Stimulated activated CD4-positive, alpha-beta T cell treated with anti-CD3 and anti-CD28 coated beads, Interleukin-2, amount 100 ng/mL, for 4 hours (primary cell): ENCODE data around the gene C2orf76.
"Not testable (repeated sequence)": the region's sequence is repeated elsewhere in the genome, so short reads cannot be mapped to it uniquely, and the experiment has no call there.

Experiments
- DNase-seq: peaks from one replicate; pipeline ENCODE4 v3.0.0-alpha.2; 2020; ENCODE audit warnings: low read depth

C2orf76 gene

DNA sequence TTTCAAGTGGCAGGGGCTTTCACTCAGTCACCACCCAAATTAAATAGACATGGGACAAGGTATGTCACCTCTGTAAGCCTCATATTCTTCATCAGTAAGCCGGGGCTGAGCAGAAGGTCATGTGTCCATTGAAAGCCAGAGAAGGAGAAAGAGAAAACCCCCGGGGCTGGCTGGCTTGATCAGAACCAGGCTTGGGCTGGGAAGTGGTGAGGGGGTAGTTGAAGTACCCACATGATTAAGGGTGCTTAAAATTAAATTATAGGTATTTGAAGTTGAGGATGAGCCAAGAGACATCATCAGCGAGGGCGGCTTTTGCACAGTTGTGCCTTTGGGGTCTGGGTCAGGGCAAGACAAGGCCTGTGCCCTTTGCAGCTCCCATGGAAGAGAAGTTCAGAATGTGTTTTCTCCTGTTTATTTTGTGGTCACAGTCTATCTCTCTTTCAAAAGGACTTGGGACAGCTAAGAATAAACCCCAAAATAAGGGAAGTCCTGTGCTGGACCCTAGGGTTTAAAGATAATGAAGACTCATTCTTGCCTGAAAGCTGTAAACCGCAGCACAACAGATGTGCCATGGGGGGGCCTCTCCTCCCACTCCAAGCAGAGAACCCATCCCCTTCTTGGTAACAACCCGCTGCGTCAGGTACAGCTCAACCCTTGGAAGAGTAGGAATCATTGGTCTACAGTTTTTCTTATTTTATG lies 10.8 kb upstream of the C2orf76 start:
- DNase-seq, result no peak

DNA sequence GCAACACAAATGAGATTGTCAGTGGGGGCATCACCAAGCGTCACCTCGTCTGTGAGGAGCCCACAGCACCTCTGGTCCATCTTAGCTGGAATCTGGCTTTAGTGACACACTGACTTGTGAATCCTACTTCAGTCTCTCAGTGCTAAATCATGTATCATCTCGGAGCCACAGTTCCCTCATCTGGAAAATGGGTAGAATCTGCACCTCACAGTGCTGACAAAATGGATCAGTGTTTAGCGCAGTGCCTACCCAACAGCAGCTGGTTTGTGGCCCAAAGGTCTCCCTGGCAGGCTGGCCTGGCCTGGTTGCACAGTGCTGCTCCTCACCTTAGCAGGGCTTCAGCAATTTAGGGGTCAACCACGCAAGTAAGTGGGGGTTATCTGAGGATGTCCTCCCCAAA lies 10.2 kb upstream of the C2orf76 start:
- DNase-seq, result no peak

DNA sequence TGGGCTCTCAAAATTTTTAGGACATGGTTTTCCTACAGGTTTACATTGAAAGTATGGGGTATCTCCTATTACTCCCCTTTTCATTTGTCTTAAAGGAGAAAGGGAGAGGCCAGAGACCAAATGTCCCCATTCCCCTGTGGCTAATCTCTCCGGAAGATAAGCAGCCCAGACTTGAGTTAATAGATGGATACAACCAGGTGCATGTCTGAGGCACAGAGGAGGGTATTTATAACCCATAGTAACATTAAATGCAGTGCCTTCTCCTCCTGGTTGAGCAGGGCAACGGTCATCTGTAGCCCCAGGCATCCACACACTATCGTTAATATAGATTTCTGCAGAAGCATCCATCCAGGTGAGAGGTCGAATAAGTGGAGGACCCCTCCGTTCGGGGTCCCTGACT lies 9.8 kb upstream of the C2orf76 start:
- DNase-seq, result not testable (repeated sequence)

- DNase-seq, result not testable (repeated sequence)
These were observed 7.5 kb upstream of the C2orf76 start for GRCh38 chr2:119373907-119374745.

GRCh38 chr2:119372778-119373568 lies 6.3 kb upstream of the C2orf76 start:
- DNase-seq, result no peak

DNA sequence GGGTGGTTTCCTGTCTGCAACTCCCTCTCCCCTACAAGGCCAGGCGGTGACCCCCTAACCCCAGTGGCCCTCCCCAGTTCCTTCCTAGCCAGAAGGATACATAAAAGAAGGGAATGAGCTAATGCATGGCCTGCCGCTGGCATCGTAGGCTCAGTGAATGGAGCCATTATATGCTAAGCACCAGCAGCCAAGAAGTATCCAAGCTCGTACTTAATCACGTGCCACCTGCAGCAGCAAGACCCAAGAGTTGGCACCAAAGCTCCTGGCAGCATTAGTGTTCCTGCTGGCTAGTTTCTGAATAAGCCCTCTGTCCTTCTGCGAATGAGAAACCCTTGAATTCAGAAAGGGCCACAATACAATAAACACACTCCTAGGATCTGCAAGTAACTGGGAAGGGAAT lies 4.5 kb upstream of the C2orf76 start:
- DNase-seq, result no peak

GRCh38 chr2:119369845-119370244 lies 3.2 kb upstream of the C2orf76 start:
- DNase-seq, result no peak

GRCh38 chr2:119367472-119368099 lies 952 bp upstream of the C2orf76 start:
- DNase-seq, result no peak

DNA sequence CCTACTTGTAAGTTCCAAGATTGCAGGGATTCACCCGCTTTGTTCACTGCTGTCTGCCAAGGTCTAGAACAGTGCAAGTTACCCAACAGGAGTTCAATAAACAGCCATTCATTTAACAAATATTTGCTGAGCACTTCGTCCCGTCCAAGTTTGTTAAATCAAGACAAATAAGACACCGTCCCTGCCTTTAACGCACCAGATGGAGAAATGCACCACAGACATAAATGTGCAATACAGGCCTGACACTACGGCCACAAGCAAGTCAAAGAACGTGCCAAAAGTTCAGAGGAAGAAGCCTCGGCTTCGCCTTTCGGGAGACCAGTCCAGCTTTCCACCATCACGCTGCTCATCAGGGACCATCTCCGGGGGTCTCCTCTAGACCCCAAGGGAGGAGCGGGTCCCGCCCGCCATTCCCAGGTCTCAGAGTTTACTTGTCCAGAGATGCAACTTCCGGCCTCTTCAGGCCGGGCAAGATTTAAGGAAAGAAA lies 429 bp downstream of the C2orf76 start:
- no peak for DNase-seq

DNA sequence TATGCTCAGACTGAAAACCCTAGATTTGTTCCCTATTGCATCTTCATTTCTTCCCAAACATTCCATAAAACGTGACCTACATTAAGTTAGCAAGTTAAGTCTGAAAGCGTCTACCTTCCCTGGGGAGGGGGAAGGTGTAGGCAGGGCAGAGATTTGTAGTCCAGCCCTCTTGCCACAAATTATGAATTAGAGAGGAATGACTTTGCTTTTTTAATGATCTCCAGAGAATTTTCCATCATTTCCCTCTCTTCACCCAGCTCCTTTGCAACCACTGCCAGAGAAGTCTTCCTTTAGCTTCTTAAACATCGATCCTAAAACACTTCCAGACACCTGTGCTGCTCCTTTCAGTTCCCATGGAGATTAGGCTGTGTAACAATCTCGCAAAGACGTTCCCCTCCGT lies 1.2 kb downstream of the C2orf76 start:
- DNase-seq, result no peak

- no peak for DNase-seq
These were observed 1.8 kb downstream of the C2orf76 start for GRCh38 chr2:119364798-119365197.

DNA sequence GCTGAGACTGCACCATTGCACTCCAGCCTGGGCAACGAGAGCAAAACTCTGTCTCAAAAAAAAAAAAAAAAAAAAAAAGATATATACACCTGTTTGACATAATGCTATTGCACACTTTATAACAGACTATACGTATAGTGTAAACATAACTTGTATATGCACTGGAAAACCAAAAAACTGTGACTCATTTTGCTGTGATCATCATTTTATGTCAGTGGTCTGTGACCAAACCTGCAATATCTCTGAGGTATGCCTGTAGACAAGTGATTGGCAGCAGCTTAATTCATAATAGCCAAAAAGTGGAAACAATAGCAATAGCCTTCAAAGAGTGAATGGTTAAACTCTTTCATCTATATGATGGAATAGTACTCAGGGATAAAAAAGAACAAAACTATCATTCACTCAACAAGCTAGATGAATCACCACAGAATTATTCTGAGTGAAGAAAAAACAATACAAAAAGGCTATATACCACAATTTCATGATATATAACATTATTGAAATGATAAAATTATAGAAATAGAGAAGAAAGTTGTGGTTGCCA lies 6.1 kb downstream of the C2orf76 start:
- DNase-seq, result no peak

DNA sequence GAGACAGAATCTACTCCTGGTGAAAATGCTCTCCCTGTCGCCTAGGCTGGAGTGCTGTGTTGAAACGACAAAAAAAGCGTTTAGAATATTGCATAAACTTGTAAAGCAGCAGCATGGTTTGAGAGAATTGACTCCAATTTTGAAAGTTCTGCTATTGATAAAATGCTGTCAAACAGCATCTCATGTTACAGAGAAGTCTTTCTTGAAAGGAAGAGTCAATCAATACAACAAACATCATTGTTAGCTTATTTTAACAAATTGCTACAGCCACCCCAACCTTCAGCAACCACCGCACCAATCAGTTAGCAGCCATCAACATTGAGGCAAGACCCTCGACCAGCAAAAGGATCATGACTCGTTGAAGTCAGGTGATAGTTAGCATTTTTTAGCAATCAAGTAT lies 6.9 kb downstream of the C2orf76 start:
- DNase-seq, result no peak

- DNase-seq, result no peak
These were observed 11.8 kb downstream of the C2orf76 start for GRCh38 chr2:119354860-119355259.

DNA sequence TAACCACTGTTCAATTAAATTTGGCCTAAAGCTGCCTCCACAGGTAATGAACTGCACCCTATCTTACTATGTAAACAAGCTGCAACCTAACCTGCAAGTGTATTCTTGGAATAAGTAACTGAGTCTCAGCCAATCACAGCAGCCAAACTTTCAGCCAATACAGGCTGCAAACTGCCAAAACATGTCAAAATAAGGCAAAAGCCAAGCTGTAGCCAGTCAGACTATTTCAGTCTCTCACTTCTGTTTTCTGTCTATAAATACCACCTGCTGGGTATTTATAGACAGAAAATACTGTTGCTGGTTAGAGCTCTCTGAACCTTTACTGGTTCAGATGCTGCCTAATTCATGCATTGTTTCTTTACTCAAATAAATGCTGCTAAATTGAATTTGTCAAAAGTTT lies 14.3 kb downstream of the C2orf76 start:
- DNase-seq, result no peak

DNA sequence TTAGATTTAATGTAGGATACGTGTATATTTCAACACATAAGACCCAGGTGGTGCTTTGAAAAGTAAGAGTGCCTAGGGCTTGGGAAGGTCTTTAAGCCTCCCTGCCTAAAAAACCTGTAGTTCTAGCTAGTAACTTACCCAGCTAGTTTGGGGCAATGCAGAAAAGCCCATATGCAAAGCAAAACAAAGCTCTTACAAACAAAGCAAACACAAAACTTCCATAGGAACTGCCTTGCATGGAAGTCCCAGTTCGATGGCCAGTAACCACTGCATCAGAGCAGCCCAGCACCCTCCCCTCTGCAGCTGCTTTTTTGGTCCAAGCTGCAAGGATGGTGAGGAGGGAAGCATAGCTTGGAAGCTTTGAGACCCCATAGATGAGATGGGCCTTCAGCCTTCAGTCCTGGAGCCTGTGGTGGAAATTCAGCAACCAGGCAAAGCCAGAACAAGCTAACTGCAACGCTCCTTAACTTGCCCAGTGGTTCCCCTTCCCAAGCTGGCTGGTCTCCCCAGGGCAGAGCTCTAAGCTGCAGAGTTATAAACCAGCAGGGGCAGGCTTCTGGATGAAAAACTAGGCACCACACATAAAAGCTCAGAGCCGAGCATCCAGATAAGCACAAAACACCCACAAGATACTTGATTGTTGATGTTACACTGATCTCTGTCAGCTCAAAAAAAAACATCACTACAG lies 16.2 kb downstream of the C2orf76 start:
- no peak for DNase-seq

DNA sequence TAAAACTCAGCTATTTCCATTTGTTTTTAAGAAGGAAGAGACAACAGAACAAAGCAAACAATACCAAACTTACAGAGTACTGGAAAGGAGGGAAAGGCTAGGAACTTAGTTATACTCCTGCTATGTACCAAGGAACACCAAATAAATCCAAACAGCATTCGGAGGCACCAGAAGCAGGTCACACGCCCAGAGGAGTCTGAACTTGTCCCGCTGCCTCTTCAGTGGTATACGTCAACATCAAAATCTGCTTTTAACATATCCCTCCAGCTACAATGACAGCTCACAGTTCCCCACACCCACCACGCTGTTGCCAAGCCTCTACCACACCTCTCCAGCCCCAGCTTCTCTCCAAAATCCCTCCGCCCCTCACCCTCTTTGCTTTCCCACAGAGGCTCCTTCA lies 17.3 kb downstream of the C2orf76 start:
- DNase-seq, result no peak

DNA sequence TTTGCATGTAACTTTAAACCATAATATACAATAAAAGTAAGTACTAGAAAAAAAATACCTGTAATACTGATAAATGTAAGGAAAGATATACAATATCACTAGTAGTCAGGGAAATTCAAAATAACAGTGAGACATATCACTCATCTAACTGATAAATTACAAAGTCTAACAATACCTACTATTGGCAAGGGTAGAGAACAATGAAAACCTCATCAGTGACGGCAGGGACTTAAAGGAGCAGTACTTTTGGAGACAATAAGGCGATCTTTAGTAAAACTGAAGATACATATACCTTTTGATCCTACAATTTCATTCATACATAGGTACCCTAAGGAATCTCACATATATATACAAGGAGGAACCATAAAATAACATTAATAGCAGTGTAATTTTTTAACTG lies 24.9 kb downstream of the C2orf76 start:
- no peak for DNase-seq

DNA sequence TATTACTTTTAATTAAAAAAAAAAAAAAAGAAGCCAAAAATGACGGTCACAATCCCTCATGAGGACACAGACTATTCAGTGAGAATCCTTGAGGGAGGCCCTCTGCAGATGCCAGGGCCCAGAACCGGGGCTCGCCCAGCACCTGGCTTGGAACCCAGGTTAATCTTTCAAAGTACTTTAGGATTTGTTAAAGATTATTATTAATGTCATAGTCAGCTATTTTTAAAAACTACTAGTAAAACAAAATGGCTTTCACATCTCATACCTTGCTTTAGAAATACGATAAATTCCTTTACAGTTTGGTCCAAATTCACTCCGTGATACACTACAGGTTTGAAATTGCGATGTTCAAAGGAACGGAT lies 27.1 kb downstream of the C2orf76 start:
- DNase-seq, result no peak

GRCh38 chr2:119338826-119339561 lies 27.6 kb downstream of the C2orf76 start:
- DNase-seq, result peak; percentile 8

DNA sequence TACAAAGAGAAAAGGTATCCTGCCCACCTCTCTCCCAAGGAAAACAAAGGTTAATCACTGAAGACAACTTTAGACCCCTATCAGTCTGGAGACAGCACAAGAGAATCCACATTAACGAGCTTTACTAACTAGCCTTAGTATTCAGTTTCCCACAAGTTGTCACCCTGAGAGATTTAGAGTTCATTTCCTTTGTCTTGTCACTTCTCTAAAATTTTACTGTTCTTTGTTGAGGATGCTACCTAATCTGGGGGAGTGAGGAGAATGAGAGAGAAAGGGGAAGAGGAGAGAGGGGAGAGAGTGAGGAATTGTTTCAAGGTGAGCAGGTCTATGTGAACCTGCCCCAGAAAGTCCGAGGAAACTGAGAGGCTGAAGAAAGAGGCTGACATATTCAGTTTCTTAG lies 28.4 kb downstream of the C2orf76 start:
- no peak for DNase-seq
